OCI-LY3 (cell line): ENCODE data around the gene SIL1.

Source experiments
- H2AFZ ChIP-seq: fragments of 200-600, 300-600 bp; shearing (Covaris generic); 2 replicates; pipeline ENCODE4 v1.6.0; 2014; ENCODE audit warnings: antibody characterized with exemption, low read depth, low read length
- H3K27ac ChIP-seq: fragments of 200-600, 300-600 bp; sonication (generic); 2 replicates; pipeline ENCODE4 v1.5.1; 2014; ENCODE audit warnings: mild to moderate bottlenecking, low read length, moderate library complexity, mixed read lengths
- H3K27me3 ChIP-seq: fragments of 200-600, 300-600 bp; sonication (generic); 2 replicates; pipeline ENCODE4 v1.6.1; 2014; ENCODE audit warnings: low read depth, low read length, mixed read lengths
- H3K36me3 ChIP-seq: fragments of 200-600, 300-600 bp; sonication (generic); replicated peaks from 2 replicates; pipeline ENCODE3; 2014; ENCODE audit warnings: low read depth, low read length, mixed read lengths
- H3K4me1 ChIP-seq: fragments of 300-600, 200-600 bp; sonication (generic); 2 replicates; pipeline ENCODE4 v1.6.1; 2014; ENCODE audit warnings: low read length, mixed read lengths
- H3K4me2 ChIP-seq: fragments of 200-600, 300-600 bp; sonication (generic); 2 replicates; pipeline ENCODE4 v1.6.1; 2014; ENCODE audit warnings: low read length, mixed read lengths
- H3K4me3 ChIP-seq: fragments of 300-600, 200-600 bp; sonication (generic); 2 replicates; pipeline ENCODE4 v1.5.1; 2014; ENCODE audit warnings: antibody characterized with exemption, mild to moderate bottlenecking, low read length, moderate library complexity
- H3K79me2 ChIP-seq: fragments of 300-600, 200-600 bp; shearing (Covaris generic); 2 replicates; pipeline ENCODE4 v1.6.1; 2014; ENCODE audit warnings: mild to moderate bottlenecking, low read length, mixed read lengths
- H3K9ac ChIP-seq: fragments of 300-600, 200-600 bp; shearing (Covaris generic); 2 replicates; pipeline ENCODE4 v1.6.0; 2014; ENCODE audit warnings: mild to moderate bottlenecking, low read length, moderate library complexity
- H3K9me3 ChIP-seq: fragments of 200-600, 300-600 bp; shearing (Covaris generic); 2 replicates; pipeline ENCODE4 v1.6.1; 2014; ENCODE audit warnings: low read length, mixed read lengths; ENCODE audit not compliant: insufficient read depth
- H4K20me1 ChIP-seq: fragments of 200-600, 300-600 bp; sonication (generic); 2 replicates; pipeline ENCODE4 v1.6.1; 2016; ENCODE audit warnings: low read length, mixed read lengths; ENCODE audit not compliant: insufficient read depth
- EZH2phosphoT487 ChIP-seq: fragments of 200-600 bp; shearing (Covaris generic); IDR thresholded peaks from 2 replicates; pipeline ENCODE4 v1.6.1; 2018; ENCODE audit warnings: antibody characterized with exemption, mixed run types, low read depth
- TF ChIP-seq, protein P1 (sequence below): fragments of 200-600, 300-600 bp; sonication (generic); IDR thresholded peaks from 2 replicates; pipeline ENCODE4 v1.5.1; 2014; ENCODE audit warnings: antibody characterized with exemption, low read length, low read depth

SIL1 gene

DNA sequence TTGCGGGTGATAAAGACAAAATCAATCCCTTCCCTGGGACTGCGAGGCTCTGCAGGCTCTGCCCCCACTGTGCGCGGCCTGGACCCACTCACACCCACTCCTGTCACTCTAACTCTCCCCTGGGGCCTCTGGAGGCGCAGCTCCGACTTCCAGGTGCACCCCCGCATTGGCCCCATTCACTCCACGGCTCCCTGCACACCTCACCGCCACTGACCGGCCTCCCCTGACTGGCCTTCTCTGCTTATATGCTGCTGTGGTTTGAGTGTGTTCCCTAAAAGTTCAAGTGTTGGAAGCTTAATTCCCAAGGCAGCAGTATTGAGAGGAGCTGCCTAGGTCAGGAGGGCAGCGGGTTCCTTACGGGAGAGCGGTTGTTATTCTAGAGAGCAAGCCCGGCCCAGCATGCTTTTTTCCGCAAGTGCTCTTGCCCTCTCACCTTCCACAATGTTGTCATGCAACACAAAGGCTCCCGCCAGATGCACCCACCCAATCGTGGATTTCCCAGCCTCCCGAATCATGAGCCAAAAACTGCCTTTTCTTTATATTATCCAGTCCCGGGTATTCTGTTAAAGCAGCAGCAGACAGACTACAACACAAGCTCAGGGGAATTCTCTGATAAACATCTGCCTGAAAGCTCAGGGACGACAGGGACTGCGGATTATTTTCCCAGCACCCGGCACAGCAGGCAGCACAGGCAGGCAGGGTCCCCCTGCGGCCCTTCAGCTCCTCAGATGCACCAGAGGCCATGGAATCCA is 249.5 kb downstream of the SIL1 start:
- no peaks in the 10 kb centered on the region for H3K9me3 ChIP-seq
- no peaks in the 10 kb centered on the region for H3K79me2 ChIP-seq
- H3K36me3 ChIP-seq = no peaks in the 10 kb centered on the region
- no peak overlapping the region for H3K4me3 ChIP-seq
- H3K9ac ChIP-seq = no peak overlapping the region
- no peak overlapping the region for H3K4me2 ChIP-seq
- no peaks in the 10 kb centered on the region for H3K27me3 ChIP-seq
- H2AFZ ChIP-seq = no peak overlapping the region
- no peaks in the 10 kb centered on the region for H3K4me1 ChIP-seq
- H4K20me1 ChIP-seq = no peaks in the 10 kb centered on the region
- no peak overlapping the region for H3K27ac ChIP-seq
- TF ChIP-seq EZH2phosphoT487 = no peak
- TF ChIP-seq, protein P1, sequence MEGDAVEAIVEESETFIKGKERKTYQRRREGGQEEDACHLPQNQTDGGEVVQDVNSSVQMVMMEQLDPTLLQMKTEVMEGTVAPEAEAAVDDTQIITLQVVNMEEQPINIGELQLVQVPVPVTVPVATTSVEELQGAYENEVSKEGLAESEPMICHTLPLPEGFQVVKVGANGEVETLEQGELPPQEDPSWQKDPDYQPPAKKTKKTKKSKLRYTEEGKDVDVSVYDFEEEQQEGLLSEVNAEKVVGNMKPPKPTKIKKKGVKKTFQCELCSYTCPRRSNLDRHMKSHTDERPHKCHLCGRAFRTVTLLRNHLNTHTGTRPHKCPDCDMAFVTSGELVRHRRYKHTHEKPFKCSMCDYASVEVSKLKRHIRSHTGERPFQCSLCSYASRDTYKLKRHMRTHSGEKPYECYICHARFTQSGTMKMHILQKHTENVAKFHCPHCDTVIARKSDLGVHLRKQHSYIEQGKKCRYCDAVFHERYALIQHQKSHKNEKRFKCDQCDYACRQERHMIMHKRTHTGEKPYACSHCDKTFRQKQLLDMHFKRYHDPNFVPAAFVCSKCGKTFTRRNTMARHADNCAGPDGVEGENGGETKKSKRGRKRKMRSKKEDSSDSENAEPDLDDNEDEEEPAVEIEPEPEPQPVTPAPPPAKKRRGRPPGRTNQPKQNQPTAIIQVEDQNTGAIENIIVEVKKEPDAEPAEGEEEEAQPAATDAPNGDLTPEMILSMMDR = no peak

- Histone ChIP-seq H3K27me3 (no peaks in the 10 kb centered on the region), H3K79me2 (no peaks in the 10 kb centered on the region), H3K4me3 (no peak overlapping the region), H3K4me1 (no peaks in the 10 kb centered on the region), H3K27ac (no peak overlapping the region), H4K20me1 (no peaks in the 10 kb centered on the region), H2AFZ (no peak overlapping the region), H3K36me3 (no peaks in the 10 kb centered on the region), H3K9me3 (no peaks in the 10 kb centered on the region), H3K4me2 (no peak overlapping the region), H3K9ac (no peak overlapping the region)
- TF ChIP-seq EZH2phosphoT487 = no peak
- TF ChIP-seq, protein P1 = no peak
Measured at GRCh38 chr5:138947780-138948179, 250.4 kb downstream of the SIL1 start.

DNA sequence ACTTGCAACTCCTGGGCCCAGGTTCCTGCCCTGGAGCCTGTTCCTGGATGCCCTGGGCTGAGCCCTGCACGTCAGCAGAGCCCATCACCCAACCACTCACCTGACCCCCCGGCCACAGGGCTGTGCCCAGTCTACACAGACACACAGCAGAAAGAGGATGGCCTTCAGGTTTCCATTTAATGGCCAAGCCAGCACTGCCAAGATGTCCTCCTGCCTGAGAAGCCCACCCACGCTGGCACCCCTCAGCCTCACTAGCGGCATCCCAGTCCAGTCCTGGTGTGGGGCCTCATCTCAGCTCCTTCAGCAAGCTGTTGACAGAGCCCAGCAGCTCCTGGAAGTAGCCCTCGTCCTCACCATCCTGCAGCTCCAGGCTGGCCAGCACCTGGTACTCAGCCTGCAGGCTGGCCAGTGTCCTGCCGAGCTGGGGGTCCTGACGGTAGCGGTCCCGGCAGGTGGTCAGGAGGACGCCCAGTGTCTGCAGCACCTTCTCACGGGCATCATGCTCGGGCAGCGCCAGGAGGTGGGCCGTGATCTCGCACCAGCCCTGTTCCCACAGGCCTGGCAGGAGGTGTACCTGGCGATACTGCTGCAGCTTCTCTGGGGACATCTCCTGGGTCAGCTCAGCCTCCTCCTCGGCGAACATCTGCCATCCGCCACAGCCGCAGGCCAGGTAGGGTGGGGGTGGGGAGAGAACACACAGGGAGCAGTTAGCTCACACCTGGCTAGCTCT is 251.2 kb downstream of the SIL1 start:
- no peaks in the 10 kb centered on the region for H4K20me1 ChIP-seq
- H3K9me3 ChIP-seq = no peaks in the 10 kb centered on the region
- no peaks in the 10 kb centered on the region for H3K36me3 ChIP-seq
- H2AFZ ChIP-seq = no peak overlapping the region
- H3K27me3 ChIP-seq = no peaks in the 10 kb centered on the region
- TF ChIP-seq EZH2phosphoT487 = no peak
- TF ChIP-seq, protein P1 = no peak
- H3K27ac ChIP-seq = no peak overlapping the region
- no peak overlapping the region for H3K4me3 ChIP-seq
- H3K79me2 ChIP-seq = no peaks in the 10 kb centered on the region
- no peaks in the 10 kb centered on the region for H3K4me1 ChIP-seq
- no peak overlapping the region for H3K4me2 ChIP-seq
- no peak overlapping the region for H3K9ac ChIP-seq

GRCh38 chr5:138946241-138946623 is 251.9 kb downstream of the SIL1 start:
- Histone ChIP-seq H3K36me3 (no peaks in the 10 kb centered on the region), H3K9me3 (no peaks in the 10 kb centered on the region), H3K4me1 (no peaks in the 10 kb centered on the region), H3K4me2 (no peak overlapping the region), H2AFZ (no peak overlapping the region), H3K4me3 (no peak overlapping the region), H3K79me2 (no peaks in the 10 kb centered on the region), H3K27me3 (no peaks in the 10 kb centered on the region), H3K9ac (no peak overlapping the region), H3K27ac (no peak overlapping the region), H4K20me1 (no peaks in the 10 kb centered on the region)
- TF ChIP-seq, protein P1 = no peak
- no peak for TF ChIP-seq EZH2phosphoT487
